Activated T-helper 1 cell treated with anti-CD3 and anti-CD28 coated beads, Interleukin-12 subunit alpha, Interleukin-12 subunit beta, Interleukin-2, Interleukin-4 antibody, amounts not matched to agents 30 ng/mL and 10 ng/mL and 1 ng/mL, durations not matched to agents 14 hours and 24 hours and 36 hours (primary cell): ENCODE results near the gene SLC39A13. TPM values are rescaled to one million over a fixed set of nuclear protein-coding genes. Genes with fewer than 3 reads are reported as not detected.

ENCODE experiments used
- DNase-seq: peaks from one replicate; pipeline ENCODE4 v3.0.0; 2021; ENCODE audit warnings: low spot score
- H3K27ac Mint-ChIP-seq: one replicate; pipeline ENCODE4 v1.8.0; 2021; ENCODE audit warnings: mild to moderate bottlenecking, mixed read lengths
- H3K27me3 Mint-ChIP-seq: one replicate; pipeline ENCODE4 v1.8.0; 2022; ENCODE audit warnings: mild to moderate bottlenecking, moderate library complexity, mixed read lengths; ENCODE audit not compliant: insufficient read depth
- H3K36me3 Mint-ChIP-seq: one replicate; pipeline ENCODE4 v1.8.0; 2021; ENCODE audit warnings: low read depth, mixed read lengths
- H3K4me1 Mint-ChIP-seq: one replicate; pipeline ENCODE4 v1.8.0; 2021; ENCODE audit warnings: low read depth, mixed read lengths
- H3K4me3 Mint-ChIP-seq: one replicate; pipeline ENCODE4 v1.8.0; 2021; ENCODE audit warnings: mild to moderate bottlenecking, moderate library complexity, mixed read lengths
- H3K9me3 Mint-ChIP-seq: one replicate; pipeline ENCODE4 v1.8.0; 2021; ENCODE audit warnings: mixed read lengths
- intact Hi-C: fragments of 100-400 bp; cut with micrococcal nuclease; formaldehyde crosslinking; loops from one replicate; pipeline ENCODE4 v1.15.1; 2024
- total RNA-seq: library from RNA; stranded (reverse); gene quantifications from 2 replicates; pipeline ENCODE4 v1.2.3, GENCODE V29; 2022

Gene SLC39A13
- total RNA-seq, 1 donor from 2014 or later, result 15.5 TPM

DNA sequence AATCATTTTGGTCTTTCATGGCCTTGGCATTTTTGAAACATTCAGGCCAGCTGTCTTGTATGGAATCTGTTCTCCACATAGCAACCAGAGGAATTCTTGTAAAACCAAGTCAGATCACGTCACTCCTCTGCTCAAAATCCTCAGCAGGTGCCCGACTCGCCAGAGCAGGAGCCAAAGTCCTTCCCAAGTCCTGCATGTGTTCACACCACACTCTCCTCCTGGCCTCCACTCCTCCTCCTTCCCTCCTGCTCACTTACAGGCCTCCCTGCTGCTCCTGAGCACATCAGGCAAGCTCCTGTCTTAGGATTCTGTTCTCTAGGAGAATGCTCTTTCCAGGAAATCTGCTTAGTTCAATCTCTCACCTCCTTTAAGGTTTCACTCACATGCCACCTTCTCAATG is 24.8 kb downstream of the SLC39A13 start:
- Mint-ChIP-seq H3K4me3 (no peak overlapping the region), H3K9me3 (no peaks in the 10 kb centered on the region), H3K27me3 (no peaks in the 10 kb centered on the region), H3K36me3 (no peaks in the 10 kb centered on the region), H3K4me1 (no peaks in the 10 kb centered on the region), H3K27ac (no peak overlapping the region)
- no peak for DNase-seq
- intact Hi-C loops, result no loop called here

GRCh38 chr11:47434011-47434786 is 25.8 kb downstream of the SLC39A13 start:
- H3K4me3 Mint-ChIP-seq, result no peak overlapping the region
- no peak overlapping the region for H3K27ac Mint-ChIP-seq
- no peaks in the 10 kb centered on the region for H3K4me1 Mint-ChIP-seq
- H3K9me3 Mint-ChIP-seq, result no peaks in the 10 kb centered on the region
- intact Hi-C loops, result no loop called here
- H3K36me3 Mint-ChIP-seq, result no peaks in the 10 kb centered on the region
- DNase-seq, result no peak
- no peaks in the 10 kb centered on the region for H3K27me3 Mint-ChIP-seq

DNA sequence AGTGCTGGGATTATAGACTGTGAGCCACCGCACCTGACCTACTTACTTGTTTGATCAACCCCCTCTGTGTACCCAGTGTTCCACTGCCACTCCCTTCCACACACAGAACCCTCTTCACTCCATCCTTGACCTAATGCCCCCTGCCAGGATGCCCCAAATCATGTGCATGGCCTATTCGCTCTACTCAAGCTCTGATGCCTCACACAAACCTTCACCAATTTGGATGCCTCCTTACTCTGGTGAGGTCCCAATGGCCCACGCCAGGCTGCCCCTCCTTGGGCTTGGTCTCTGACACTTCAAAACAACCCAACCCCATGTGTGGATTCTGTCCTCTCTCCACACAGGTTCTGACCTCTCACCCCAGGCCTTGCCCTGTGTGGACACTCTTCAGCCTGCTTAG is 27.3 kb downstream of the SLC39A13 start:
- Mint-ChIP-seq H3K4me3 (no peak overlapping the region), H3K36me3 (no peaks in the 10 kb centered on the region), H3K27me3 (no peaks in the 10 kb centered on the region), H3K27ac (no peak overlapping the region), H3K4me1 (no peaks in the 10 kb centered on the region), H3K9me3 (no peaks in the 10 kb centered on the region)
- no peak for DNase-seq
- intact Hi-C loops, result no loop called here

- H3K27ac Mint-ChIP-seq, result no peak overlapping the region
- no peaks in the 10 kb centered on the region for H3K4me1 Mint-ChIP-seq
- no peaks in the 10 kb centered on the region for H3K27me3 Mint-ChIP-seq
- intact Hi-C loops, result no loop called here
- no peaks in the 10 kb centered on the region for H3K9me3 Mint-ChIP-seq
- H3K36me3 Mint-ChIP-seq, result no peaks in the 10 kb centered on the region
- DNase-seq, result no peak
- H3K4me3 Mint-ChIP-seq, result no peak overlapping the region
These were observed 28.3 kb downstream of the SLC39A13 start for GRCh38 chr11:47436726-47437125.

DNA sequence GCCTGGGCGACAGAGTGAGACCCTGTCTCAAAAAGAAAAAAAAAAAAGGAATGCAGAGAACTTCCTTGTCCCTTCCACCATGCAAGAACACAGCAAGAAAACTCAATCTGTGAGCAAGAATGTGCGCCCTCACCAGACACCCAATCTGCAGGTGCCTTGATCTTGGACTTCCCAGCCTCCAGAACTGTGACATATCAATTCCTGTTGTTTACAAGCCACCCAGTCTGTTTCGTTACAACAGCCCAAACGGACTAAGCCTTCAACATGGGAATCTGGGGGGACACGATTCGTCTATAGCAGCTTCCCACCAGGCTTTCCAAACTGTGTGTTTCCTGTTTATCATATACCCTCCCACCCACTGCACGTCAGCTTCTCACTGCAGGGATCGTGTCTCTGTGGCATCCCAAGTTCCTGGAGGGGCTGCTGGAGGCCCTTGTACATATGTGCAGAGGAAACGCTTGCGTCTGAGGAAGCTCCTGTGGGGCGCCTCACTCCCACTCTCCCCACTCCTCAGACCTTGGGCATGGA is 28.9 kb downstream of the SLC39A13 start:
- Mint-ChIP-seq H3K4me1 (no peaks in the 10 kb centered on the region), H3K27ac (no peak overlapping the region), H3K36me3 (no peaks in the 10 kb centered on the region), H3K9me3 (no peaks in the 10 kb centered on the region), H3K27me3 (no peaks in the 10 kb centered on the region), H3K4me3 (no peak overlapping the region)
- intact Hi-C loops, result no loop called here
- no peak for DNase-seq

DNA sequence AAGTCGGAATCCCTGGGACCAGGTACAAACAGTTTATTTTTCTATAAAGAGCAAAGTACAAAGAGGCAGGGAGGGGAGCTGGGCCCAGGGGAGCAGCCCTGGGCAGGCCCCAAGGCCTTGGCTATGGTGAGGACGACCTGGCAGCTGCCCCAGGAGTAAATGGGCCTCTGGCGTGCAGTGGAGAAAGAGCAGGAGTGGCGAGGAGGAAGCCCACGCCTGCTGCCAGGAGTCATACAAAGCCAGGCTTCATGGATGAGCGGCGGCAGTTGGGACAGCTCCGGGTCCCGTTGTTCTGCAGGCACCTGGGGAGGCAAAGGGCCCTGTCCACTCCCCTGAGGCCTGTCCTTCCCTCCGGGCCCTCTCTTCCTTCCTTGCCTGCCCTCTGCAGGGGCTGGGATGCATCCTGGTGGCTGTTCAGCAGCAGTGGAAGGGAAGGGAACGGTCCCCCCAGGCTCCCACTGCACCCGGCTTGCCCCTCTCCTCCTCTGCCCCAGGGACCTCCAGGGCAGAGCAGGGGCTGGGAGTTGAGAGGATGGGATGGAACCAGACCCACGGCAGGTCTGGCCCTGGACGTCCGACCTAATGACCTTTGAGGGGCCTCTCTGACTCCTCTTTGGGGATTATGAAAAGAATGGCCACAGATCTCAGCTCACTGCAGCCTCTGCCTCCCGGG is 29.5 kb downstream of the SLC39A13 start:
- H3K27ac Mint-ChIP-seq, result no peak overlapping the region
- H3K4me1 Mint-ChIP-seq, result no peaks in the 10 kb centered on the region
- no peaks in the 10 kb centered on the region for H3K27me3 Mint-ChIP-seq
- no peaks in the 10 kb centered on the region for H3K36me3 Mint-ChIP-seq
- H3K9me3 Mint-ChIP-seq, result no peaks in the 10 kb centered on the region
- intact Hi-C loops, result no loop called here
- no peak overlapping the region for H3K4me3 Mint-ChIP-seq
- DNase-seq, result no peak

DNA sequence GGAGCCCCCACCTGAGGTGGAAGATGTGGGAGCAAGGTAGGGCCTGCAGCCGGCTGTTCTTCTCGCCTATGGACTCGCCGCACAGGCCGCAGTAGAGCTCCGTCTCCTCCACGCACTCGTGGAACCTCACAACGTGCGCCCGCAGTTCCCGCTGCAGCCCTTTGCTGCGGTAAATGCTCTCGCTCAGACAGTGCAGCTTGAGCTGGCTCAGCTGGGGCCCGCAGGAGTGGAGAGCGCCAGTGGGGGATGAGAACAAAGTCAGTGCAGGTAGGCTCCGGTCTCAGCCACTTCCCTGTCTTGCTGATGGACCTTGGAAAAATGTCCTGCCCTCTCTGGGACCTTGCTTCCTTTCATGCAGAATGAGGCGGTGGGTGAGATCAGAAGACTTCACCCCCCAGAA is 30.3 kb downstream of the SLC39A13 start:
- Mint-ChIP-seq H3K9me3 (no peaks in the 10 kb centered on the region), H3K4me3 (no peak overlapping the region), H3K36me3 (no peaks in the 10 kb centered on the region), H3K27me3 (no peaks in the 10 kb centered on the region), H3K4me1 (no peaks in the 10 kb centered on the region), H3K27ac (no peak overlapping the region)
- intact Hi-C loops, result no loop called here
- DNase-seq, result no peak

DNA sequence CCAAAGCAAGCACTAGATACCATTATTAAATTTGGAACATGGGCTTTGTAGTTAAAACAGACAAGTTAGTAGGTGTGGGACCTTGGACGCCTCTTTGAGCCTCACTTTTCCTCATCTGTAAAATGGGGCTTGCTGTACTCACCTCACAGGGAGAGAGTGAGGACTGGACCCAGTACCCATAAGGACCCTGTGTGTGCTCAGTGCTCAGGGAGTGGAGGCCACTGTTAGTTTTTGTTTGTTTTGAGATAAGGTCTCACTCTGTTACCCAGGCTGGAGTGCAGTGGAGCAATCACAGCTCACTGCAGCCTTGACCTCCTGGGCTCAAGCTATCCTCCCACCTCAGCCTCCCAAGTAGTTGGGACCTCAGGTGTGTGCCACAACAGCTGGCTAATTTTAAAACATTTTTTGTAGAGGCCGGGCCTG is 31.7 kb downstream of the SLC39A13 start:
- H3K9me3 Mint-ChIP-seq, result no peaks in the 10 kb centered on the region
- no peak overlapping the region for H3K4me3 Mint-ChIP-seq
- H3K4me1 Mint-ChIP-seq, result no peaks in the 10 kb centered on the region
- intact Hi-C loops, result no loop called here
- H3K36me3 Mint-ChIP-seq, result no peaks in the 10 kb centered on the region
- DNase-seq, result no peak
- no peaks in the 10 kb centered on the region for H3K27me3 Mint-ChIP-seq
- no peak overlapping the region for H3K27ac Mint-ChIP-seq

DNA sequence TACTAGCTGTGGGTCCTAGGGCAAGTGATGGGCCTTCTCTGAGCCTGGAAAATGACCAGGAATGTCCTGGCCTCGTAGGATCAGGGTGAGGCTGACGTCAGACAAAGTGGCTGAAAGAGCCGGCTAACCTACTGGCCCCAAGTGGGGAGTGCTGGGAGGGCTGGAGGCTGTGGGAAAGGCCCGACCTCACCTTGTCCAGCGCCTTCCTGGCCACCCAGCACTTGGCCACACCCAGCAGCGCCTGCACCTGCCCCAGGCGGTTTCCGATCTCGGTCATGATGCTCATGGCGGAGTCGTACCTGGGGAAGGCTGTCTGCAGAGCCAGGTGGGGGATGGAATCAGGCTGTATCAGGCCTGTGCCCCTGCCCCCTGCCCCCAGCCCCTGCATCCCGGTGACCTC is 33.0 kb downstream of the SLC39A13 start:
- no peak for DNase-seq
- Mint-ChIP-seq H3K27me3 (no peaks in the 10 kb centered on the region), H3K4me3 (no peak overlapping the region), H3K27ac (no peak overlapping the region), H3K4me1 (no peaks in the 10 kb centered on the region), H3K9me3 (no peaks in the 10 kb centered on the region), H3K36me3 (no peaks in the 10 kb centered on the region)
- intact Hi-C loops, result no loop called here

- Mint-ChIP-seq H3K27ac (no peak overlapping the region), H3K36me3 (no peaks in the 10 kb centered on the region), H3K27me3 (no peaks in the 10 kb centered on the region), H3K4me1 (no peaks in the 10 kb centered on the region), H3K4me3 (no peak overlapping the region), H3K9me3 (no peaks in the 10 kb centered on the region)
- no peak for DNase-seq
- intact Hi-C loops, result no loop called here
These were observed 34.1 kb downstream of the SLC39A13 start for GRCh38 chr11:47442514-47442913.

GRCh38 chr11:47443028-47443700 is 34.8 kb downstream of the SLC39A13 start:
- no peak overlapping the region for H3K4me3 Mint-ChIP-seq
- H3K4me1 Mint-ChIP-seq, result no peaks in the 10 kb centered on the region
- DNase-seq, result no peak
- H3K36me3 Mint-ChIP-seq, result no peaks in the 10 kb centered on the region
- H3K27ac Mint-ChIP-seq, result no peak overlapping the region
- no peaks in the 10 kb centered on the region for H3K9me3 Mint-ChIP-seq
- intact Hi-C loops, result no loop called here
- H3K27me3 Mint-ChIP-seq, result no peaks in the 10 kb centered on the region

DNA sequence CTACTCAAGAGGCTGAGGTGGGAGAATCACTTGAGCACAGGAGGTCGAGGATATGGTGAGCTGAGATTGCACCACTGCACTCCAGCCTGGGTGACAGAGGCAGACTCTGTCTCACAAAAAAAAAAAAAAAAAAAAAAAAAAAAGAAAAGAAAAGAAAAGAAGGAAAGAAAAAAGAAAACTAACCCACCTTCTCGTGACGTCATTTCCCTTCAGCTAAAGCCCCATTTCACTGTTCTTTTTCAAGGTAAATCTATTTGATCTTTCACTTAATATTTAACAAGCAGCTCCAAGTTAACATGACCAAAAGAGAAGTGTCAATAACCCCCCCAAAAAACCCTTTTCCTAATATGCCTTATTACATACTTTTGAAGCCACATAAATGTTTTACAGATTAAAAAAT is 35.4 kb downstream of the SLC39A13 start:
- no peaks in the 10 kb centered on the region for H3K4me1 Mint-ChIP-seq
- H3K9me3 Mint-ChIP-seq, result no peaks in the 10 kb centered on the region
- DNase-seq, result no peak
- intact Hi-C loops, result no loop called here
- H3K4me3 Mint-ChIP-seq, result no peak overlapping the region
- H3K36me3 Mint-ChIP-seq, result no peaks in the 10 kb centered on the region
- no peak overlapping the region for H3K27ac Mint-ChIP-seq
- no peaks in the 10 kb centered on the region for H3K27me3 Mint-ChIP-seq

- Mint-ChIP-seq H3K9me3 (no peaks in the 10 kb centered on the region), H3K36me3 (no peaks in the 10 kb centered on the region), H3K4me1 (no peaks in the 10 kb centered on the region), H3K27me3 (no peaks in the 10 kb centered on the region), H3K4me3 (no peak overlapping the region), H3K27ac (no peak overlapping the region)
- intact Hi-C loops, result no loop called here
- no peak for DNase-seq
These were observed 37.5 kb downstream of the SLC39A13 start for GRCh38 chr11:47445840-47446239.
